HG02588 (cell line): ENCODE measurements around the gene SPC24.
"Not testable (repeated sequence)": the region's sequence is repeated elsewhere in the genome, so short reads cannot be mapped to it uniquely, and the experiment has no call there.

ENCODE experiments used
- ATAC-seq: cut with Tn5 transposase; IDR thresholded peaks from one replicate; pipeline ENCODE4 v1.9.1; 2021; ENCODE audit warnings: mild to moderate bottlenecking, moderate library complexity; ENCODE audit not compliant: unreplicated experiment

SPC24 gene

GRCh38 chr19:11131471-11131870, 24.1 kb downstream of the SPC24 start:
- ATAC-seq = no peak

- no peak for ATAC-seq
Measured at GRCh38 chr19:11130824-11131455, 24.6 kb downstream of the SPC24 start.

- no peak for ATAC-seq
Measured at GRCh38 chr19:11127905-11128304, 27.7 kb downstream of the SPC24 start.

- no peak for ATAC-seq
Measured at GRCh38 chr19:11125994-11126685, 29.4 kb downstream of the SPC24 start.

- not testable (repeated sequence) for ATAC-seq
Measured at GRCh38 chr19:11124157-11124556, 31.4 kb downstream of the SPC24 start.

- no peak for ATAC-seq
Measured at GRCh38 chr19:11123114-11123513, 32.5 kb downstream of the SPC24 start.

GRCh38 chr19:11121963-11122362, 33.6 kb downstream of the SPC24 start:
- not testable (repeated sequence) for ATAC-seq

GRCh38 chr19:11116507-11116906, 39.1 kb downstream of the SPC24 start:
- no peak for ATAC-seq

- no peak for ATAC-seq
Measured at GRCh38 chr19:11115895-11116446, 39.6 kb downstream of the SPC24 start.

- ATAC-seq = no peak
Measured at GRCh38 chr19:11115042-11115441, 40.5 kb downstream of the SPC24 start.

- no peak for ATAC-seq
Measured at GRCh38 chr19:11113140-11113708, 42.4 kb downstream of the SPC24 start.

- no peak for ATAC-seq
Measured at GRCh38 chr19:11111771-11112144, 43.8 kb downstream of the SPC24 start.

GRCh38 chr19:11111117-11111770, 44.3 kb downstream of the SPC24 start:
- ATAC-seq = no peak

GRCh38 chr19:11108746-11109145, 46.8 kb downstream of the SPC24 start:
- no peak for ATAC-seq

GRCh38 chr19:11106477-11106876, 49.1 kb downstream of the SPC24 start:
- ATAC-seq = no peak

- ATAC-seq = no peak
Measured at GRCh38 chr19:11105014-11105636, 50.5 kb downstream of the SPC24 start.

- not testable (repeated sequence) for ATAC-seq
Measured at GRCh38 chr19:11103667-11104066, 51.9 kb downstream of the SPC24 start.

- no peak for ATAC-seq
Measured at GRCh38 chr19:11102944-11103343, 52.6 kb downstream of the SPC24 start.

- ATAC-seq = no peak
Measured at GRCh38 chr19:11101057-11101456, 54.5 kb downstream of the SPC24 start.

GRCh38 chr19:11100049-11100448, 55.5 kb downstream of the SPC24 start:
- no peak for ATAC-seq

- ATAC-seq = no peak
Measured at GRCh38 chr19:11098861-11099260, 56.7 kb downstream of the SPC24 start.
